NK-92 (cell line): ENCODE results near the gene EOLA1.
A peak's percentile ranks its signal among the peaks of the same experiment; 100 is the strongest.
"Not testable (repeated sequence)": the region's sequence is repeated elsewhere in the genome, so short reads cannot be mapped to it uniquely, and the experiment has no call there.

ENCODE experiments used
- DNase-seq: peaks from one replicate; lab custom pipeline; 2025; ENCODE audit not compliant: unreplicated experiment; lab: John Stamatoyannopoulos, UW

Gene EOLA1

GRCh38 chrX:149540621-149541520 is at the start of gene EOLA1:
Gene EOLA1 (plus strand): TSS chrX:149541012. CDS start chrX:149545631, 4,619 bp downstream.
- peak; percentile 30 for DNase-seq

- no peak for DNase-seq
Observed at GRCh38 chrX:149491812-149492211, 49.0 kb upstream of the EOLA1 start.

- no peak for DNase-seq
Observed at GRCh38 chrX:149493567-149494562, 46.9 kb upstream of the EOLA1 start.

GRCh38 chrX:149494844-149495565 is 45.8 kb upstream of the EOLA1 start:
- DNase-seq = no peak

GRCh38 chrX:149495573-149496071 is 45.2 kb upstream of the EOLA1 start:
- no peak for DNase-seq

- no peak for DNase-seq
Observed at GRCh38 chrX:149497054-149497453, 43.8 kb upstream of the EOLA1 start.

- DNase-seq = no peak
Observed at GRCh38 chrX:149497626-149498025, 43.2 kb upstream of the EOLA1 start.

GRCh38 chrX:149498767-149499166 is 42.0 kb upstream of the EOLA1 start:
- DNase-seq = no peak

- DNase-seq = no peak
Observed at GRCh38 chrX:149499766-149500165, 41.0 kb upstream of the EOLA1 start.

GRCh38 chrX:149502923-149503322 is 37.9 kb upstream of the EOLA1 start:
- not testable (repeated sequence) for DNase-seq

GRCh38 chrX:149503446-149503845 is 37.4 kb upstream of the EOLA1 start:
- DNase-seq = not testable (repeated sequence)

GRCh38 chrX:149504226-149504914 is 36.4 kb upstream of the EOLA1 start:
- DNase-seq = no peak

- peak; percentile 2 for DNase-seq
Observed at GRCh38 chrX:149504915-149505651, 35.7 kb upstream of the EOLA1 start, which contains the start of gene IDS. Gene IDS (minus strand): TSS chrX:149505306. CDS start chrX:149505137, 169 bp downstream.

GRCh38 chrX:149505671-149506070 is 35.1 kb upstream of the EOLA1 start:
- no peak for DNase-seq

GRCh38 chrX:149506349-149506748 is 34.5 kb upstream of the EOLA1 start:
- DNase-seq = no peak

- DNase-seq = no peak
Observed at GRCh38 chrX:149508467-149508866, 32.3 kb upstream of the EOLA1 start.

GRCh38 chrX:149510386-149510785 is 30.4 kb upstream of the EOLA1 start:
- DNase-seq = no peak

GRCh38 chrX:149511081-149511480 is 29.7 kb upstream of the EOLA1 start:
- DNase-seq = no peak

- DNase-seq = no peak
Observed at GRCh38 chrX:149512225-149512885, 28.5 kb upstream of the EOLA1 start.
